Right forelimb (tissue), 1 donor: ENCODE results near the gene ORM2.
"Not testable (repeated sequence)": the region's sequence is repeated elsewhere in the genome, so short reads cannot be mapped to it uniquely, and the experiment has no call there.

Source experiments
- DNase-seq: peaks from one replicate; pipeline ENCODE4 v3.0.0-alpha.2; 2018

The ORM2 gene

GRCh38 chr9:114329625-114330022, at the start of gene ORM2:
ORM2 (plus strand) TSS chr9:114329869; CDS start chr9:114329905, 36 bp downstream.
- DNase-seq = not testable (repeated sequence)

GRCh38 chr9:114280636-114281472, 48.8 kb upstream of the ORM2 start:
- peak; percentile 74 for DNase-seq

- DNase-seq = peak; percentile 83
Measured at GRCh38 chr9:114281473-114282103, 48.1 kb upstream of the ORM2 start.

GRCh38 chr9:114282104-114282485, 47.6 kb upstream of the ORM2 start:
- DNase-seq = no peak

- DNase-seq = peak; percentile 28
Measured at GRCh38 chr9:114282507-114282906, 47.2 kb upstream of the ORM2 start.

- DNase-seq = peak; percentile 57
Measured at GRCh38 chr9:114282926-114283325, 46.7 kb upstream of the ORM2 start.

GRCh38 chr9:114283551-114284111, 46.0 kb upstream of the ORM2 start:
- peak; percentile 44 for DNase-seq

GRCh38 chr9:114284316-114285060, 45.2 kb upstream of the ORM2 start:
- DNase-seq = peak; percentile 41

- DNase-seq = peak; percentile 80
Measured at GRCh38 chr9:114285166-114285867, 44.4 kb upstream of the ORM2 start.

GRCh38 chr9:114286146-114286679, 43.5 kb upstream of the ORM2 start:
- peak; percentile 41 for DNase-seq

GRCh38 chr9:114287001-114287762, 42.5 kb upstream of the ORM2 start:
- DNase-seq = peak; percentile 44

GRCh38 chr9:114287763-114288192, 41.9 kb upstream of the ORM2 start:
- peak; percentile 45 for DNase-seq

- DNase-seq = peak; percentile 47
Measured at GRCh38 chr9:114288193-114289091, 41.2 kb upstream of the ORM2 start.

- DNase-seq = peak; percentile 37
Measured at GRCh38 chr9:114289106-114289505, 40.6 kb upstream of the ORM2 start.

GRCh38 chr9:114289571-114290481, 39.8 kb upstream of the ORM2 start:
- peak; percentile 42 for DNase-seq

- no peak for DNase-seq
Measured at GRCh38 chr9:114290561-114290986, 39.1 kb upstream of the ORM2 start.

GRCh38 chr9:114291064-114291474, 38.6 kb upstream of the ORM2 start:
- peak; percentile 90 for DNase-seq

GRCh38 chr9:114291886-114292590, 37.6 kb upstream of the ORM2 start:
- DNase-seq = peak; percentile 25
